Nephron progenitor cell (in vitro differentiated cells): ENCODE measurements around the gene HLCS.

Source experiments
- DNase-seq: peaks from one replicate; pipeline ENCODE4 v3.0.0; 2021
- H3K27ac Mint-ChIP-seq: 2 replicates; pipeline ENCODE4 v1.8.0; 2021; ENCODE audit warnings: mild to moderate bottlenecking, moderate library complexity, mixed read lengths
- H3K27me3 Mint-ChIP-seq: 2 replicates; pipeline ENCODE4 v1.8.0; 2021; ENCODE audit warnings: mild to moderate bottlenecking, low read depth, mixed read lengths; ENCODE audit not compliant: poor library complexity
- H3K36me3 Mint-ChIP-seq: 2 replicates; pipeline ENCODE4 v1.8.0; 2021; ENCODE audit warnings: low read depth, mixed read lengths
- H3K4me1 Mint-ChIP-seq: 2 replicates; pipeline ENCODE4 v1.8.0; 2021; ENCODE audit warnings: mixed read lengths
- H3K4me3 Mint-ChIP-seq: 2 replicates; pipeline ENCODE4 v1.8.0; 2021; ENCODE audit warnings: mild to moderate bottlenecking, moderate library complexity, mixed read lengths
- H3K9me3 Mint-ChIP-seq: 2 replicates; pipeline ENCODE4 v1.8.0; 2021; ENCODE audit warnings: mild to moderate bottlenecking, moderate library complexity, mixed read lengths
- CTCF ChIP-seq: fragments of 200-600 bp; sonication (generic); IDR thresholded peaks from 2 replicates; pipeline ENCODE4 v1.5.0; 2021; ENCODE audit warnings: antibody characterized with exemption

Gene HLCS

GRCh38 chr21:36985751-36986594 is 19.5 kb upstream of the HLCS start:
- H3K27ac Mint-ChIP-seq, result no peak overlapping the region
- H3K4me3 Mint-ChIP-seq, result no peak overlapping the region
- H3K4me1 Mint-ChIP-seq, result peaks cover 8% of the 10 kb centered on the region
- peaks cover 18% of the 10 kb centered on the region for H3K36me3 Mint-ChIP-seq
- no peak for DNase-seq
- peaks cover 11% of the 10 kb centered on the region for H3K9me3 Mint-ChIP-seq
- no peak for TF ChIP-seq CTCF
- peaks cover 21% of the 10 kb centered on the region for H3K27me3 Mint-ChIP-seq

GRCh38 chr21:36981977-36982700 is 15.7 kb upstream of the HLCS start:
- Mint-ChIP-seq H3K9me3 (peaks cover 11% of the 10 kb centered on the region), H3K36me3 (peaks cover 11% of the 10 kb centered on the region), H3K4me3 (no peak overlapping the region), H3K27me3 (peaks cover 44% of the 10 kb centered on the region), H3K27ac (no peak overlapping the region), H3K4me1 (peaks cover 5% of the 10 kb centered on the region)
- DNase-seq, result no peak
- no peak for TF ChIP-seq CTCF

- no peak for DNase-seq
- H3K27me3 Mint-ChIP-seq, result peaks cover 44% of the 10 kb centered on the region
- no peak for TF ChIP-seq CTCF
- H3K36me3 Mint-ChIP-seq, result peaks cover 4% of the 10 kb centered on the region
- peaks cover 3% of the 10 kb centered on the region for H3K9me3 Mint-ChIP-seq
- peaks cover 10% of the 10 kb centered on the region for H3K4me1 Mint-ChIP-seq
- H3K4me3 Mint-ChIP-seq, result peak overlapping the region; percentile 73
- H3K27ac Mint-ChIP-seq, result no peak overlapping the region
These were observed 14.6 kb upstream of the HLCS start for GRCh38 chr21:36981049-36981391.

- no peak for TF ChIP-seq CTCF
- Mint-ChIP-seq H3K4me1 (peaks cover 10% of the 10 kb centered on the region), H3K27me3 (peaks cover 46% of the 10 kb centered on the region), H3K9me3 (no peaks in the 10 kb centered on the region), H3K36me3 (no peaks in the 10 kb centered on the region), H3K27ac (no peak overlapping the region), H3K4me3 (peak overlapping the region; percentile 73)
- peak; percentile 43 for DNase-seq
These were observed 14.0 kb upstream of the HLCS start for GRCh38 chr21:36980280-36981048.

- peaks cover 37% of the 10 kb centered on the region for H3K27me3 Mint-ChIP-seq
- no peaks in the 10 kb centered on the region for H3K9me3 Mint-ChIP-seq
- DNase-seq, result no peak
- H3K36me3 Mint-ChIP-seq, result peaks cover 10% of the 10 kb centered on the region
- H3K27ac Mint-ChIP-seq, result no peak overlapping the region
- peaks cover 18% of the 10 kb centered on the region for H3K4me1 Mint-ChIP-seq
- H3K4me3 Mint-ChIP-seq, result no peak overlapping the region
- TF ChIP-seq CTCF, result peak; percentile 62
These were observed 10.6 kb upstream of the HLCS start for GRCh38 chr21:36976882-36977651.
